ENCODE results near the gene PHF20.
"Not testable (repeated sequence)": the region's sequence is repeated elsewhere in the genome, so short reads cannot be mapped to it uniquely, and the experiment has no call there.

Gene PHF20

DNA sequence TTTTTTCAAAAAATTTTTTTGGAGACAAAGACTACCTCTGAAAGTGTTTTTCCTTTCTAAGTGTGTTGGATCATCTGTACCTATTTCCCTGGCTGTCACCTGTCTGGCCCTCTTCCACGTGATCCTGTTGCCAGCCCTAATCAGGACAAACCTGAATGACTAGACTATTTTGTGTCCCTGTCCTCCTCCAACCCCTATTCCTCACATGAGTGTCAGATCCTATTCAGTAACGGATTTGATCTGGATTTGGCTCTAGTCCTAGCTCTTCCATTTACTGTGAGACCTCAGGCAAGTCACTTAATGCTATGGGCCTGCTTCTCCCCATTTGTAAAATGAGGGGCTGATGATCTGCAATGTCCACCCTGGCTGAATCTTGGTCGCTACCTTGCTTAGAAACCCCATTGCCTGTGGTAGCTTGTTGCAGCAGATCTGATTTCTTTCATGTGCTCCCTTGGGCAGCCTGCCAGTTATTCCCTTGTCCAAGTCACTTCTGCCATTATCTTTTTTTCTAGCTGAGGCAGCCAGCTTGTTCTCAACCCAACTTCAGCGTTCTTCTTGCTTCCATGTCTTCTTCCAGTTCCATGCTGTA is 4.8 kb downstream of the PHF20 start:
- DNase-seq (ENCODE audit: low read depth in 3 of 3): no peak

DNA sequence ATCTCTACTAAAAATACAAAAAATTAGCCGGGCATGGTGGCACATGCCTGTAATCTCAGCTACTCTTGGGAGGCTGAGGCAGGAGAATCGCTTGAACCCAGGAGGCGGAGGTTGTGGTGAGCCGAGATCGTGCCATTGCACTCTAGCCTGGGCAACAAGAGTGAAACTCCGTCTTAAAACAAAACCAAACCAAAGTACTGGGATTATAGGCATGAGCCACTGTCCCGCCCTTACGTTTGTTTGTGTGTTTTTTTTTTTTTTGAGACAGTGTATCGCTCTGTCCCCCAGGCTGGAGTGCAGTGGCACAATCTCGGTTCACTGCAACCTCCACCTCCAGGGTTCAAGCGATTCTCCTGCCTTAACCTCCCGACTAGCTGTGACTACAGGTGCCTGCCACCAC is 12.0 kb downstream of the PHF20 start:
- DNase-seq (ENCODE audit: low read depth in 3 of 3): not testable (repeated sequence)

DNA sequence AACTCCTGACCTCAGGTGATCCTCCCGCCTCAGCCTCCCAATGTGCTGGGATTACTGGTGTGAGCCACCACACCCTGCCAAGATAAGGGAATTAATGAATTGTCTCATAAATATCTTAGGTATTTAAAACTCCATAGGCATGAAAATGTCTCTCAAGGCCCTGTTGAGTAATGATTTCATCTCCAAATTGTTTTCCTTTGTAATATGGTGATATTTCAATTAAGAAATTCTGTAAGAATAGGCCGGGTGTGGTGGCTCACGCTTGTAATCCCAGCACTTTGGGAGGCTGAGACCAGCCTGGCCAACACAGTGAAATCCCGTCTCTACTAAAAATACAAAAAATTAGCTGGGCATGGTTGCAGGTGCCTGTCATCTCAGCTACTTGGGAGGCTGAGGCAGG is 13.7 kb downstream of the PHF20 start:
- DNase-seq (ENCODE audit: low read depth in 3 of 3): not testable (repeated sequence)

DNA sequence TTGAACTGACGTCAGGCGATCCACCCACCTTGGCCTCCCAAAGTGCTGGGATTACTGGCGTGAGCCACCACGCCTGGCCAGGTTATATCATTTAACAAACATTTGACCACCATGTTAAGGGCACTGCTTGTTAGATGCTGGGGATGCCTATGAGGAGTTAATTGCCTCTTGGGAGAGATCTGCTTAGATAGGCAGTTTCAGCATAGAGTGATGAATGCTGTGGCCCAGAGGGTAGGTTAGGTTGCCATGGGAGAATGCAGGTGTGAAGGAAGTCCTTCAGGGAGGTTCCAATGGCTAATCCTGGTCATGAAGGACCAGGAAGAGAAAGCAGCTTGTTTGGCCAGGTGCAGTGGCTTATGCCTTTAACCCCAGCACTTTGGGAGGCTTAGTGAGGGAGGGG is 17.0 kb downstream of the PHF20 start:
- DNase-seq (ENCODE audit: low read depth in 3 of 3): no peak

DNA sequence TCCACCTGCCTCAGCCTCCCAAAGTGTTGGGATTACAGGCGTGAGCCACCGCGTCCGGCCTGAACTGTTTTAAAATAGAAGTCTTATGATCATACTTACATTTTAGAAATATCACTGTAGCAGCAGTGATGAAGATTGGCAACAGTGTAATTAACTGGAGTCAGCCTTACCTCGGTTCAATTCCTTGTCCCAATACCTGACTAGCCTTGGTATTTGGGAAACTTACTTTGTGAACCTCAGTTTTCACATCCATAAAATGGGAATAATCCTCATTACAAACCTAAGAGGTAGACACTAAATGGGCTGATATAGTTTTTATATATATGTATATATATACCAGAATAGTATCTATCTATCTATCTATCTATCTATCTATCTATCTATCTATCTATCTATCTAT is 19.3 kb downstream of the PHF20 start:
- no peak for DNase-seq (ENCODE audit: low read depth in 3 of 3)

DNA sequence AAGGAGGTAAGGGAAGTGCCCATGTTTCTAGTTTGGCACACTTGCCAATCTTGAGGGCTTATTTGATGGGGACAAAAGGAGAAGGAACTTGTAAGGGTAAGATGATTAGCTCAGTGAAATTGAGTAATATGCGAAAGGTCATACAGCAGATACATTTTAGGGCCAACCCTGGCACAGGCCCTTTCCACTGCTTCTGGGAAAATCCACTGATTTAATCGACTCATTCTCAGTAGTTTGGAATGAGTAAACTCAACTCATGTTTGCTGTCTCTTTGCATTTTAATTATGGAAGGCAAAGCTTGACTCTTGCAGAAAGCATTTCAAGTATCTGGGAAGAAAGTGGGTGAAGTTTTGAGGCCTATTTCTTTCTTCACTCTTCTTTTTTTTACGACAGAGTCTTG is 20.0 kb downstream of the PHF20 start:
- no peak for DNase-seq (ENCODE audit: low read depth in 3 of 3)

DNA sequence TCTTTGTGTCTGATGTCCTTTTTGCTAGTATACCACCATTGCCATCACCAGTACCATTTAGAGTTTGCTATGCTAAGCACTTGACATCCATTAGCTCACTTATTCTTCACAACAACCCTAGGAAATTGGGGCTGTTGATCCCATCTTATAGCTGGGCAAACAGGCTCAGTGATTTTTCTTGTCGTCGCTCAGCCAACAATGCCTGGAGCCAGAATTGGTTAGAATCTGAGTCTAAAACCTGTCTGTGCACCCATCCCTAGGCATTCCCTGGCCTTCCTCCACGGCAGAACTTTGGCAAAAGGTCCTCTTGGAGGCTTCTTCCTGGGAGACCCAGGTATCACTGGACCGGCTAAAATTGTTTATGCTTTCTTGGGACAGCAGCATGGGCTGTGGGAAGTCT is 20.9 kb downstream of the PHF20 start:
- DNase-seq (ENCODE audit: low read depth in 3 of 3): no peak

DNA sequence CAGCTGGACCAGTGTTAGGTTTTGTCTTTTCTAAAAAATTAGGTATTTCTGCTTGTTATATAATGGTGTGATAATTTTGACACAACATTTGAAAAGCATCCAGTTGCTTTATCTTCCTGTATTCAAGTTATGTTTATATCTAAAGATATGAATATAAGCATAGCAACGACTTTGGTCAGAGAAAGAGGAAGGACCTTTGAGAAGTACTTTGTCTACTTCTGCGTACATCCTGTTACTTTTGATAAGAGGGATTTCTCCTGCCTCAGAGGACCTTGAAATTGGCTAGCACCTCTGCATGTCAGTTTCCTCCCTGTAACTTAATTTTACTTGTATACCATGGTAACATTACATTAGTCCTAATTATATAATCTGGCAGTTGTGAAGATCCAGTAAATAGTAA is 24.8 kb downstream of the PHF20 start:
- no peak for DNase-seq (ENCODE audit: low read depth in 3 of 3)

DNA sequence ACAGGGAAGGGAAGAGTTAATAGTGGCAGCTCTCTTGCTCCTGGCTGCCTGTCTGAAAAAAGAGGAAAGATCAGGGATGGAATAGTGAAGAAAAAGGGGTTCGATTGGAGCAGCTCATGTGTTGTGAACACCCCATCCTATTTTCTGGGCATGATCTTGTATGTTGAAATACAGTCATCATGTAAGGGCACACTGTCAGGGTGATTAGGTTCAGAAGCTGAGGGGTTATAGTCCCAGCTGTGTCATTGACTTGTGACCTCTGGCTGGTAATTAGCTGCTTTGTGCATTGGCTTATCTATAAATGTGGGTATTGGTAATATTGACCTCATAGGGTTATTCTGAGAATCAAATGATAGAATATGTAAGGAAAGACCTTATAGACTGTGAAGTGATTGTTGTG is 30.1 kb downstream of the PHF20 start:
- no peak for DNase-seq (ENCODE audit: low read depth in 3 of 3)

DNA sequence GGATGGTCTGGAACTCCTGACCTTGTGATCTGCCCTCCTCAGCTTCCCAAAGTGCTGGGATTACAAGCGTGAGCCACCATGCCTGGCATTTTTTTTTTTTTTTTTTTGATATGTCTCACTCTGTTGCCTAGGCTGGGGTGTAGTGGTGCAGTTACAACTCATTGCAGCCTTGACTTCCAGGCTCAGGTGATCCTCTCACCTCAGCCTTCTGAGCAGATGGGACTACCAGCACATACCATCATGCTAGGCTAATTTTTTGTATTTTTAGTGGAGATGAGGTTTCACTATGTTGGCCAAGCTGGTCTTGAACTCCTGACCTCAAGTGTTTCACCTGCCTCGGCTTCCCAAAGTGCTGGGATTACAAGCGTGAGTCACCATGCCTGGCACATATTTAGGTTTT is 34.3 kb downstream of the PHF20 start:
- DNase-seq (ENCODE audit: low read depth in 3 of 3): no peak

DNA sequence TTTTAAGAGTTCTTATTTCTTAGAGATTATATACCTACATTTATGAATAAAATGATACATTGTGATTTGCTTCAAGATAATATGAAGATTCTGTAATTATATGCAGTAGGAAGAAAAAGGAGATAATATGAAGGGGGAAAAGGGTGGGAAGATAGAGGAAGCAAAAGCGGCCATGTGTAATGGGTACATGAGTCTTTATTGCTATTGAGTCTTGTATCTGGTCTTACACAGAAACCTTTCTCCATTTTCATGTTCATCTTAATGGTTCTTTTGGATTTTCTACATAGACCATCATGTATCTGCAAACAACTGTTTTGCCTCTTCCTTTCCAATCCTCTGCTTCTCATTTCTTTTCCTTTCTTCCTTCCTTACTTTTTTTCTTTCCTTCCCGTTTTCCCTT is 36.1 kb downstream of the PHF20 start:
- no peak for DNase-seq (ENCODE audit: low read depth in 3 of 3)

DNA sequence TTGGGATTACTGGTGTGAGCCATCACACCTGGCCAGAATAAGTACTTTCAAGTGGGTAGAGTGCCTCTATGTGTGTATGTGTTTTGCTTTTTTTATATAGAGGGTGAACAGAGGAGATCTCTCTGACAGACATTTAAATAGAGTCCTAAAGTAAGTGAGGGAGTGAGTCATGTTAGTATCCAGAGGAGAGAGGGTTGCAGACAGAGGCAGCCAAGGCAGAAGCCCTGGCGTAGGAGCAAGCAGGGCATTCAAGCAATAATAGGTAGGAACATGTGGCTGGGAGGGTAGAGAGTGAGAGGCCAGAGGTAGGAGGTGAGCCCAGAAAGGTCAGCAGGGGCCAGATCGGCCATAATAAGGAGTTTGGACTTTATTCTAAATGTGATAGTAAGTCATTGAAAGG is 48.9 kb downstream of the PHF20 start:
- DNase-seq (ENCODE audit: low read depth in 3 of 3): no peak

DNA sequence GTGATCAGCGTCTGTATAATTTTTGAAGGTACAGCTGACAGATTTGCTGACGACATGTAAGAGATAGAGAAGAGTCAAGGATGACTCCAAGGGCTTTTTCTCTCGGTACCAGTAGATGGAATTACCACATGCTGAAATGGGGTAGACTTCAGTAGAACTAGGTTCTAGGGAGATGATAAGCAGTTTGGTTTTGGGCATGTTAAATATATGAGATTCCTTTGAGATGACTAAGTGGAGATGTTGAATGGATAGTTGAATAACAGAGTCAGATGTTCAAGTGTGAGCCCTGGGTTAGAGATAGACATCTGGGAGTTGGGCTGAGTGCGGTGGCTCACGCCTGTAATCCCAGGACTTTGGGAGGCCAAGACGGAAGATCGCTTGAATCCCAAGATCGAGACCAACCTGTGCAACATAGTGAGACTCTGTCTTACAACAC is 50.0 kb downstream of the PHF20 start:
- DNase-seq (ENCODE audit: low read depth in 3 of 3): no peak

DNA sequence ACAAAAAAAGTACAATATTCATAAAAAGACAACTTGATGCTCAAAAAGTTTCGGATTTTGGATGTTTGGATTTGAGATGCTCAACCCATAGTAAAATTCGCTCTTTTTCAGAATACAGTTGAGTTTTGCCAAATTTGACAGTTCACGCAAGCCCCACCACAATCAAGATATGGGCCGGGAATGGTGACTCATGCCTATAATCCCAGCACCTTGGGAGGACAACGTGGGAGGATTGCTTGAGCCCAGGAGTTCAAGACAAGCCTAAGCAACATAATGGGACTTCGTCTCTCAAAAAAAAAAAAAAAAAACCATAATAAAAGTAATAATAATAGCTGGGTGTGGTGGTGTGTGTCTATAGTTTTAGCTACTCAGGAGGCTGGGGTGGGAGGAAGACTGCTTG is 51.3 kb downstream of the PHF20 start:
- DNase-seq (ENCODE audit: low read depth in 3 of 3): no peak

DNA sequence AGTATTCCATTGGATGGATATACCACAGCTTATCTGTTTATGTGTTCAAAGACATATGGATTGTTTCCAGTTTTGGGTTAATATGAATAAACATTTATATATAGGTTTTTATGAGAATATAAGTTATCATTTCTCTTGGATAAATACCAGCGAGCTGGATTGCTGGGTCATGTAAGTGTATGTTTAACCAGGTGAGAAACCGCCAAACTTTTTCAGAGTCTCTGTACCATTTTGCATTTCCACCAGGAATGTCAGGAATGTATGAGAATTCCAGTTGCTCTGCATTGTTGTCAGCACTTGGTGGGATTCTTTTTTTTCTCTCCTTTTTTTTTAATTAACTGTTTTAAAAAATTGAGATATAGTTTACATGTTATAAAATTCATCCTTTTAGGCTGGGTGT is 52.1 kb downstream of the PHF20 start:
- DNase-seq (ENCODE audit: low read depth in 3 of 3): no peak

DNA sequence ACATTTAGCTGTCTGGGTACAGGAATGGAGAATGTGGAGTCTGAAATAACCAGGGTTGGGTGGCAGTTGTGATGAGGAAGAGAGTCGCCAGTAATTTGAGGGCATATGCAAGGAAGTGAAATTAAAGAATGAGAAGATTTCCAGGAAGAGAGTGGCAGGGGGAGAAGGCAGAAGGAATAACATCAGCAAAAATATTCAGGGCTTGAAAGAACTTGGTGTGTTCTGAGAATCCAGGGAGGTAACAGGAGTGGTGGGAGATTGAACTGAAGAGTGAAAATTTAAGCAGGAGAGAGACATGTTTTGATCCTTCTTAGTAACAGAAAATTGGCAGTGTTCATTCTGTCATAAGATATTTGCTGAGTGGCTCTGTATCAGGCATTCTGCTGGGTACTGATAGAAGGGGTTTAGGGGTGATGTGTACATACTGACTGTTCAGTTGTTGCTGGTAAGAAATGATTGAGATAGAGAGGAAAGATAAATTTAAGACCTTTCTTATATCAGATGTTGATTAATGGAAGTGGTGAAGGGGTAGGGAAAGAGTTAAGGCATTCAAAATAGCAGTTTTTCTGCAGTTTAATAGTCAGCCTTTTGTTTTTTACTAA is 54.7 kb downstream of the PHF20 start:
- no peak for DNase-seq (ENCODE audit: low read depth in 3 of 3)

DNA sequence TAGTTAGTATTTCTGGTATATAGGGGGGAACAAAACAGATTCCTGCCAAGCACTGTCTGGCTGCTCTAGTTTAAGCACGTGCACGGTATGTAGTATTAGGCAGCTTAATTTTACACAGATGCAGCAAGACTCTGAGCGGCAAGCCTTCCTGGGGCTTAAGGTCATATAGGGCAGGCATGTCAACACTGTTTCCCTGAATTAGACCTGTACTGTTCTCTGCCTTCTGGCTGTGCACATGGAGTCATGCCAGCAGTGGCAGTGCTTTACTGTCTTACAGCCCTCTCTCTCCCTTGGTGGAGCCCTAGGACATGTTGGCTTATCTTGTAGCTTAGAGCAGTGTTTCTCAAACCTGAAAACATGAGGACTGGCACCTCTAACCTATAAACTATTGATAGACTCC is 56.6 kb downstream of the PHF20 start:
- DNase-seq (ENCODE audit: low read depth in 3 of 3): no peak

DNA sequence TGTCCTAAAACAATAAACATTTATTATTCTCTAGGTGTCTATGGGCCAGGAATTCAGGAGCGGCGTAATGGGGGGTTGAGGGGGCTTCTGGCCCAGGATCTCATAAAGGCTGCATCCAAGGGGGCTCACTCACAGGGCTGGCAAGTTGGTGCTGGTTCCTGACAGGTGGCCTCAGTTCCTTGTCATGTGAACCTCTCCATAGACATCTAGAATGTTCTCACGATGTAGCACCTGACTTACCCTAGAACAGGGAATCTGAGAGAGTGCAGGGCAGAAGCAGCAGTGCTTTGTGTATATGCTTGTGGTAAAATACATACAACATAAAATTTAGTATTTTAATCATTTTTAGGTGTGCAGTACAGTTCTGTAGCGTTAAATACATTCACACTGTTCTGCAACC is 57.1 kb downstream of the PHF20 start:
- no peak for DNase-seq (ENCODE audit: low read depth in 3 of 3)

DNA sequence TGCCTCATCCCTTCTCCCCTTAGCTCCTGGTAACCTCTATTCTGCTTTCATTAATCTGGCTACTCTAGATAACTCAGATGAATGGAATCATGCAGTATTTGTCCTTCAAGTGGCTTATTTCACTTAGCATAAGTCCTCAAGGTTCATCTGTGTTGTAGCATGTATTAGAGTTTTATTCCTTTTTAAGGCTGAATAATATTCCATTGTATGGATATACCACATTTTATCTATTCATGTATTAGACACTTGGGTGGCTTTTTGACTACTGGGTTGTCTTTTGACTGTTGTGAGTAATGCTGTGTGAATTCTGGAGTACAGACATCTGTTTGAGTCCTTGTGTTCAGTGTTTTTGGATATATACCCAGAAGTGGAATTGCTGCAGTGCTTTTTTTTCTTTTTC is 58.4 kb downstream of the PHF20 start:
- DNase-seq (ENCODE audit: low read depth in 3 of 3): no peak

DNA sequence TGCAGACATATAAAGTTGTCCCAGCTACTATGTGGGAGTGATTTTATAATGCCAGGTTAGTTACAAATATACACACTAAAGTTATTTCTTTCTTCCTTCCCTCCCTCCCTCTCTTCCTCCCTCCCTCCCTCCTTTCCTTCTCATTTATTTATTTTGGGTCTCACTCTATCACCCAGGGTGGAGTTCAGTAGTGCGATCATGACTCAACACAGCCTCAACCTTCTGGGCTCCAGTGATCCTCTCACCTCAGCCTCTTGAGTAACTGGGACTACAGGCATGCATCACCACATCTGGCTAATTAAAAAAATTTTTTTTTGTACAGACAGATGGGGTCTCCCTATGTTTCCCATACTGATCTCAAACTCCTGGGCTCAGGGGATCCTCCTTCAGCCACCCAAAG is 59.2 kb downstream of the PHF20 start:
- DNase-seq (ENCODE audit: low read depth in 3 of 3): no peak

DNA sequence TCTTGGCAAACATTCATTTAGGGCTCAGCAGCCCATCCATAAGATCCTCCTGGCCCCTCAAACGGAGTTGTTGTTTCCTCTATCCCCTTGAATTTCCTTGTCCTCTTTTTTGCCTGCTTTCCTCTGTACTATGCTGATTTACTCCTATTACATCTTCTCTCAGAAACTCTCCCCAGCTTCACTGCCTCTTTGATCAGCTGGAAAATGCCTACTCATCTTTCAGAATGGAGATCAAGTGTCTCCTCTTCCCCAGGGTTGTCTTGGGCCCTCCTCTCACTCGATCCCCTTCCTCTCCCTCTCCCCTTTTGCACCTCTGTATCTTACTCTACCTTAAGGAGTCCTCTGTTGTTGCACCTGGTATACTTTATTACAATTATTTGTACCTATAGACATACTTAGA is 60.2 kb downstream of the PHF20 start:
- no peak for DNase-seq (ENCODE audit: low read depth in 3 of 3)

DNA sequence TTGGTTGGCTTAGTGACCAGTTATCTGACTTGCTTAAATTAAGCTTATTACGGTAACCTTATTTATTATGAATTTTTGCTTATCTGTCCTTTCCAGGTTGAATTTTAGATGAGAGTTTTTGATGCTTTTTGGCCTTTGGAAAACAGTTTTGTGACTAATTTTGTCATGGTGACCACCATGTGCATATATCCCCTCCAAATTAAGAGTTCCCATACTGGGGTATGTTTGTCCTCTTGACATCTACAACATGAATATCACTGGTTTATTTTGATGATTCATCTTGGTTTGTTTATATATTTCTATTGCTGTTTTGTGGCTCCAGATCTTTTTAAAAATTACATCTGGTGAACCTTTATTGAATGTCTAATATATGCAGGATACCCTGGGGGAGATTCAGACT is 61.4 kb downstream of the PHF20 start:
- DNase-seq (ENCODE audit: low read depth in 3 of 3): no peak

DNA sequence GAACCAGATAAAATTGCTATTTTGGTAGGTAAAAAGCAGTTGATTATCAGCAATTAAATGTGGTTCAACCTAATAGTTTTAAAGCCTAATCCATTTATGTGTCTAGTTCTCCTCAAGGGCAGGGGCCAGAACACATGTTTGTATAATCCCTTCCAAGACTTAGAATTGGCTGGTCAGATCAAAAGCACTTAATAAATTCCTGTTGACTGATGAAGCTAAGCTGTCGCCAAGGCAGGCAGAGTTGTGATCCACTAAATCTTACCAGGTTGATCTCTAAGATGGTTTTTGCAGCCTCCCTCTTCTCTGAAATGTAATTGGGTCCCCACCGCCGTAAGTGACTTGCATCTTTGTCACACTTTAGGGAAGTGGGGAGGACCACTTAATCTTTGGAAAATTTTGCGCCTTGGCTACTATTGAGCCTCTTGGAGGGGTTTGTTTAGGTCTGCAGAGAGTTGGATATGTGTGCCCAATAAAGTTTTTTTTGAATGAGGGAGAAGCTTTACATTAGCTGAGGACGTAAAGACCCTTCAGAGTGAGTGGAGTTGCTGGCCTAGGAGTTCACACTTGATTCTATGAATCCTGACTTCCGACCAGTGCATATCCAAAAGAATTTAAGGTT is 65.9 kb downstream of the PHF20 start:
- no peak for DNase-seq (ENCODE audit: low read depth in 3 of 3)

DNA sequence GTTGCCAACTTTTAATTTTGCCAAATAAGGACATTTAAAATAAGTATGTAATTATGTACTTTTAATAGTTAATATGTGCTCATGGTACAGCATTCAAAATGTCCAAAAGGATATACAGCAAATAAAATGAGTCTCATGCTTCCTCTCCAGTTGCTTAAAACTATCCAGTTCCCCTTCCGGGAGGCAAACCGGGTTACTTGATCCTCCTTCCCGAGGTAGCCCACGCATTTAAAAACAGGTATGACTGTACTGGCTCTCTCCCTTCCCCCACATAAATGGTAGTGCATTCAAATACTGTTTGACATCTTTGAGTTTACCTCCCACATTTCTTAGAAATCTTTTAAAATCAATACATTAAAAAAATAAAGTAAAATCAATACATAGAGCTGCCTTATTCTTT is 66.4 kb downstream of the PHF20 start:
- no peak for DNase-seq (ENCODE audit: low read depth in 3 of 3)
